Hepatocyte (in vitro differentiated cells): Measurements from ENCODE around the gene APEH. TPM values are rescaled to one million over a fixed set of nuclear protein-coding genes. Genes with fewer than 3 reads are reported as not detected.

Experiments used
- DNase-seq: peaks from one replicate; pipeline ENCODE4 v3.0.0-alpha.2; 2016; ENCODE audit warnings: low spot score
- H2AFZ ChIP-seq: fragments of 200-600 bp; sonication (generic); 2 replicates; pipeline ENCODE4 v1.6.0; 2016; ENCODE audit warnings: antibody characterized with exemption, mild to moderate bottlenecking
- H3K27ac ChIP-seq: fragments of 200-600 bp; sonication (generic); 2 replicates; pipeline ENCODE4 v1.5.1; 2016; ENCODE audit warnings: mild to moderate bottlenecking
- H3K27me3 ChIP-seq: fragments of 200-600 bp; sonication (generic); 2 replicates; pipeline ENCODE4 v1.6.1; 2016
- H3K36me3 ChIP-seq: fragments of 200-600 bp; sonication (generic); replicated peaks from 2 replicates; pipeline ENCODE4 v1.5.1; 2016; ENCODE audit warnings: low read depth; ENCODE audit not compliant: insufficient read depth
- H3K4me1 ChIP-seq: fragments of 200-600 bp; sonication (generic); 2 replicates; pipeline ENCODE4 v1.5.1; 2016; ENCODE audit warnings: mild to moderate bottlenecking, moderate library complexity; ENCODE audit not compliant: insufficient read depth
- H3K4me2 ChIP-seq: fragments of 200-600 bp; sonication (generic); 2 replicates; pipeline ENCODE4 v1.6.0; 2016
- H3K4me3 ChIP-seq: fragments of 200-600 bp; sonication (generic); 2 replicates; pipeline ENCODE4 v1.5.1; 2016; ENCODE audit warnings: mild to moderate bottlenecking
- H3K79me2 ChIP-seq: fragments of 200-600 bp; sonication (generic); 2 replicates; pipeline ENCODE4 v1.6.0; 2017; ENCODE audit warnings: mild to moderate bottlenecking
- H3K9me2 ChIP-seq: fragments of 200-600 bp; sonication (generic); replicated peaks from 2 replicates; pipeline ENCODE4 v1.6.0; 2017; ENCODE audit warnings: mild to moderate bottlenecking; ENCODE audit not compliant: insufficient read depth
- H3K9me3 ChIP-seq: fragments of 200-600 bp; sonication (generic); 2 replicates; pipeline ENCODE4 v1.5.1; 2016; ENCODE audit warnings: low read depth, mild to moderate bottlenecking
- H4K20me1 ChIP-seq: fragments of 200-600 bp; sonication (generic); 2 replicates; pipeline ENCODE4 v1.6.0; 2016; ENCODE audit warnings: mild to moderate bottlenecking; ENCODE audit not compliant: insufficient read depth, poor library complexity, severe bottlenecking
- CTCF ChIP-seq: fragments of 200-600 bp; sonication (generic); IDR thresholded peaks from 2 replicates; pipeline ENCODE4 v1.5.1; 2016; ENCODE audit warnings: antibody characterized with exemption, mild to moderate bottlenecking; ENCODE audit not compliant: poor library complexity
- EZH2 ChIP-seq: fragments of 200-600 bp; sonication (generic); IDR thresholded peaks from 2 replicates; pipeline ENCODE4 v1.6.1; 2016; ENCODE audit warnings: antibody characterized with exemption, mild to moderate bottlenecking, borderline replicate concordance
- EZH2phosphoT487 ChIP-seq: fragments of 200-600 bp; sonication (generic); IDR thresholded peaks from one replicate; pipeline ENCODE4 v1.6.1; 2018; ENCODE audit warnings: antibody characterized with exemption, mild to moderate bottlenecking, low read depth, moderate library complexity; ENCODE audit not compliant: unreplicated experiment, severe bottlenecking
- WGBS: methylation state at CpG from one replicate; pipeline ENCODE4 v1.1.6; 2016; ENCODE audit warnings: low lambda C conversion rate; ENCODE audit errors: missing lambda C conversion rate; 5-methylcytosine and 5-hydroxymethylcytosine counted together
- polyA plus RNA-seq: library from polyadenylated mRNA; unstranded; fragments of >200 nt; fragmentation: Nextera tagmentation; extraction: Ambion mirVana; gene quantifications from 2 replicates; pipeline ENCODE4 v1.2.1, GENCODE V29; 2016
- total RNA-seq: library from RNA; depleted of rRNA; stranded (reverse); fragments of >200 nt; gene quantifications from 2 replicates; pipeline ENCODE4 v1.2.3, GENCODE V29; 2014

Gene APEH
- total RNA-seq (120 and 125 TPM in 2 replicates), polyA plus RNA-seq (138 and 148 TPM in 2 replicates)

DNA sequence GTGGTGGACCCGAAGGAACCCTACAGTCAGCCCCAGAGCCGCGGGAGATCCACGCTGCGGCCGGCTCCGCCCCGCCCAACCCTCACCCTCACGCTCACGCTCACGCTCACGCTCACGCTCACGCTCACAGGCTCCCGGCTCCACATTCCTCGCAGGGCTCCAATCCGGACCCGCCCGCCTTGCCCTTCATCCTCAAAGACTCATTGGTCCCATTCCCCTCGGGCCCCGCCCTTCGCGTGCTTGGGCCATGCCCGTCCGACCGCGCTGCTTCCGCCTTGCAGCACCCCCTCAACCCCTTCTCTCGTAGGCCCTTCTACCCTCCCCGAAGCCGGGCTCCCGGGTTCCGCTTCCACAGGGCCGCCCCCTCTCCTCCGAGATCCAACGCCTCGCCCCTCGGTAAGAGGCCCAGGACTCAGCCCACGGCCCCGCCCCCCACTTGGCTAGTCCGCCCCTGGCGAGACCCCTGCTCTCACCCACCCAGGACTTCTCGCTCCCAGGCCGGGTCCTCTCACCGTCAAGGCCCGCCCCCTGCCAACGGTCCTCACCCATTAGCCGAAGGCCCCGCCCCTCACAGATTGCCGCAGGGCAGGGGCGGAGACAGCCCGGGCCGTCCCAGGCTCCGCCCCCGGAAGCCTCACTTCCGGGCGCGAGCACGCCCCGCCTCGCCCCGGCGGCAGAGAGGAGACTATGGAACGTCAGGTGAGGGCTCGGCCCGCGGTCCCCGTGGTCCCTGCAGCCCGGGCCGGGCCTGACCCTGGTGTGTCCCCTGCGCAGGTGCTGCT is at the start of gene APEH:
TSS of gene APEH (plus strand) at position 637 of the 782 bp plus-strand sequence. CDS start at position 688, 51 bp downstream.
- no peaks in the 10 kb centered on the region for H3K27me3 ChIP-seq
- no peaks in the 10 kb centered on the region for H3K36me3 ChIP-seq
- no peaks in the 10 kb centered on the region for H3K9me2 ChIP-seq
- peak within 1 kb of the TSS; percentile 92 for H3K27ac ChIP-seq
- H3K4me3 ChIP-seq = peak within 1 kb of the TSS; percentile 56
- TF ChIP-seq EZH2 = no peak
- no peak for TF ChIP-seq CTCF
- TF ChIP-seq EZH2phosphoT487 = no peak
- H3K79me2 ChIP-seq = peaks cover 9% of the 10 kb centered on the region
- no peaks in the 10 kb centered on the region for H3K9me3 ChIP-seq
- peak within 1 kb of the TSS; percentile 88 for H3K4me2 ChIP-seq
- H2AFZ ChIP-seq = peak within 1 kb of the TSS; percentile 48
- no peaks in the 10 kb centered on the region for H4K20me1 ChIP-seq
- 1% methylated on average over 51 of the region's 71 CpGs for WGBS
- peaks cover 20% of the 10 kb centered on the region for H3K4me1 ChIP-seq
- DNase-seq = peak; percentile 99

GRCh38 chr3:49625071-49625470 is 49.1 kb upstream of the APEH start:
- 96% methylated on average over 13 of the region's 13 CpGs for WGBS
- TF ChIP-seq CTCF = no peak
- no peak for TF ChIP-seq EZH2
- no peak for TF ChIP-seq EZH2phosphoT487
- DNase-seq = no peak
- no peak overlapping the region for H3K27ac ChIP-seq
- no peak overlapping the region for H3K4me3 ChIP-seq
- no peaks in the 10 kb centered on the region for H3K4me1 ChIP-seq
- H3K9me2 ChIP-seq = no peaks in the 10 kb centered on the region
- H3K36me3 ChIP-seq = no peaks in the 10 kb centered on the region
- no peaks in the 10 kb centered on the region for H3K9me3 ChIP-seq
- no peak overlapping the region for H3K4me2 ChIP-seq
- H3K79me2 ChIP-seq = no peaks in the 10 kb centered on the region
- no peak overlapping the region for H2AFZ ChIP-seq
- H3K27me3 ChIP-seq = no peaks in the 10 kb centered on the region
- H4K20me1 ChIP-seq = no peaks in the 10 kb centered on the region

GRCh38 chr3:49626101-49626581 is 48.0 kb upstream of the APEH start:
- Histone ChIP-seq H2AFZ (no peak overlapping the region), H3K4me3 (no peak overlapping the region), H3K36me3 (no peaks in the 10 kb centered on the region), H3K9me3 (no peaks in the 10 kb centered on the region), H3K4me1 (no peaks in the 10 kb centered on the region), H3K27ac (no peak overlapping the region), H3K27me3 (no peaks in the 10 kb centered on the region), H3K4me2 (no peak overlapping the region), H4K20me1 (no peaks in the 10 kb centered on the region), H3K79me2 (no peaks in the 10 kb centered on the region), H3K9me2 (no peaks in the 10 kb centered on the region)
- 63% methylated on average over 8 of the region's 8 CpGs for WGBS
- DNase-seq = no peak
- no peak for TF ChIP-seq EZH2phosphoT487
- TF ChIP-seq EZH2 = no peak
- no peak for TF ChIP-seq CTCF
